Activated T-cell treated with anti-CD3 and anti-CD28 coated beads for 1 hour (primary cell): ENCODE data around the gene PCGF3.
A peak's percentile ranks its signal among the peaks of the same experiment; 100 is the strongest.

Experiments
- DNase-seq: peaks from one replicate; pipeline ENCODE4 v3.0.0-alpha.2; 2020; ENCODE audit warnings: low read depth

PCGF3 gene

DNA sequence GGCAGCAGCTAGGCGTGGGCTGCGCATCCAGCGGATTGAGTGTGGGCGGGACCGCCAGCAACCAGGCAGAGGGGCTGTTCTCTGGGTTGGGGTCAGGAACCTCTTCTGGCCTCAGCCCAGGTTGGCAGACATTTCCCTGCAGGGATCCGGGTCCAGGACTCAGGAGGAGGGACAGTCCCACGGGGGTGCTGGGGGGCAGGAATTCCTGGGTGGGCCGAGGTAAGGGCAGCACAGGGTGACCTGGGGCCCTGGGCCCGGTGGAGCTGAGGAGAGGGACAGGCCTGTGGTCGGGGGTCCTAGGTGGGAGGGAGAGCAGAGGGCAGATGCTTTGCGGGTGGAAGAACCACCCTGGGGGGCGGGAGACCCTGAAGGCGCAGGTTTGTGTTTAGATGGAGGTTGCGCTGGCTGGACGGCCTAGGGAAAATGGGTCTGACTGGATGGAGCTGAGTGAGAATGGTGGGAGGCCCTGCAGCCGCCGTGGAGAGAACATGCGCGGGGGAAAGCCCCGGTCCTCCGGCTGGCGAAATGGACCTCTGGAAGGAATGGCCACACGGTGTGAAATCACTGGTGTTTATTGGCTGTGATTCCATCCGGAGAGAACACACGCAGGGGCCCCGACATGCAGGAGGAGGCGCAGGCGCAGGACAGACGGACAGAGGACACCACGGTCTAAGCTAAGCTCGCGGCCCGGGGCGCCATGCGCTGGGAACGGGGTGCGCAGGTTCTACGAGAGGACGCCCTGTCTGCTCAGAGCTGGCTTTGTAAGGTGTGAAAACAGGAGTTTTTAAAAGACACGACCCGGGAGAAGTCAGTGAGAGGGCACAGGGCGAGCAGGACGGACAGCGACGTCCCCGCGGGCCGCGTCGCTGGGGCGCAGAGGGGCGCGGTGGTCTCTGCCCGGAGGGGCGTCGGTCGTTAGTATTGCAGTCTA lies 79.0 kb downstream of the PCGF3 start:
- DNase-seq, result no peak

DNA sequence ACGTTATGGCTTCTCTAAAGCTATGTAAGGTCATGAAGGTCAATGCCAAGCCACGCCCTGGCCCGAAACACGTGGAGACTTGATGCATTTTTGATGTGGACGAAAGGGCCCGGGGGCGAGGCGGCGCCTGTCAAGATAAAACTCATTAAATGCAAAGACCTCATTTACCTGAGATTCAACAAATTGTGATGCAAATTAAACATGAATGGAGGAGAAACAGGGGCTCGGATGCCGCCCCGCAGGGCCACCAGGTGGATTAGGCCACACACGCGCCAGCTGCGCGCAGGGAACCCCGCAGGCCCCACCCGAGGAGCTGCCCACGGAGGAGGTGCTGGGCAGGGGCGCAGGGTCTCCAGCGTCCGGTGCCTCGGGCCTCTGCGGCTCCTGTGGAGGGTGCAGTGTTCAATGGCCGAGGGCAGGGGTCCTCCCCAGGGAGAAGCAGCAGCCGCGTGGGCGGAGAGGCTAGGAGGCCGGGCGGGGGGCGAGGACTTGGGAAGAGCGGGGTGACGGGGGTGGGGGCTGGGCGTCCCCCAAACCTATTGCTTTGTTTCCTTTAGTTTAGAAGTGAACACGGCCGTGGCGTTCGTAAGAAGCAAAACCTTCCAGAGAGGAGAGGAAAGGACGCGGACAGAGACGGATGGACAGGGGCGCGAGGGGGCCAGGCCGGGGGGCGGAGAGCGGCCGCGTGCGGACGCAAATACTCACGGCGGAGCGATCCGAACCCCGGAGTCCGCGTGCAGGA lies 79.9 kb downstream of the PCGF3 start:
- DNase-seq, result no peak

GRCh38 chr4:786074-786741 lies 80.6 kb downstream of the PCGF3 start:
- no peak for DNase-seq

- DNase-seq, result no peak
These were observed 81.2 kb downstream of the PCGF3 start for GRCh38 chr4:786861-787300.

DNA sequence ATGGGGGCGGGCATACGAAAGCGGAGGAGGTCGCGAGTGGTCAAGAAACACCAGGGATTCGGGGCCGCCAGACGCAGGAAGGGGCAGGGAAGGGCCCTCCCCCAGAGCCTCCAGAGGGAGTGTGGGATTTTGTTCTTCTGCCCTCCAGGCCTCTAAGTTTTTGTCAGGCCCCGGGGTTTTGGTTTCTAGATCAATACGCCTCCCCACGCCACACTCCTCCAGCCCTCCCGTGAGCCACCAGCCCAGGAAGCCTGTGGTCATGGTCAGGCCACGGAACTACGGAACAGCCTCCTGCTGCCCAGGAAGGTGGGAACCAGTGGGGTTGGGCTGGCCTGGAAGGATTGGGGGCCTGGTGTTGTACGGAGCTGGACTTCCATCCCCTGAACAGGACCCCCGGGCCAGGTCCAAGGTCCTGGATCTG lies 81.9 kb downstream of the PCGF3 start:
- DNase-seq, result no peak

DNA sequence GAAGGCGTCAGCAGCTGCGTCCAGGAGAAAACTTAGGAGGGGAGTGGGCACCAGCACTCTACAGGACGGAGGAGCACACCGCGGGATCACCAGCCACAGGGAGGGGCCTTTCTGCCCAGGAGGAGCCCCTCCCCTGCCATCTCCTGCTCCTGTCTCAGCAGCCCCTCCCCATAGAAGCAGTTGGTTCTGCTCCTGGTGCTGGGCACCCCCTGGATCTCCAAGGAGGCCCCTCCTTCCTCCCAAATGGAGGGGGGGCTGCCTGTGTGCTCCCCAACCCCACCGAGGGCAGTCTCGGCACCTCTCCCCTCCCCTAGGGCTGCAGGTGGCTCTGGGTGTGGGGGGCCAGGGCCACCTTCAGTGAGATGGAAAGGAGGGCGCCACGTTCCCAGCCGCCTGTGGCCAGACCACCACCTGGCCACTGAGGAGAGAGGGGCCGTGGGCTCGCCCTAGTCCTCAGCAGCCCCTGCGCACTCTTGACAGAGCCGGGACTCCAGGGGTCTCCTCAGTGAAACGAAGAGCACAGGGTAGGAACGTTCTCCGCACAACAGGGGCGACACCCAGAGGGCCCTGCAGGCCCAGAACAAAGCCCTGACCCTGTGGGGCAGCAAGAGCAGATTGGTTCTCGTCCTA lies 82.5 kb downstream of the PCGF3 start:
- no peak for DNase-seq

GRCh38 chr4:788636-789297 lies 83.1 kb downstream of the PCGF3 start:
- no peak for DNase-seq

DNA sequence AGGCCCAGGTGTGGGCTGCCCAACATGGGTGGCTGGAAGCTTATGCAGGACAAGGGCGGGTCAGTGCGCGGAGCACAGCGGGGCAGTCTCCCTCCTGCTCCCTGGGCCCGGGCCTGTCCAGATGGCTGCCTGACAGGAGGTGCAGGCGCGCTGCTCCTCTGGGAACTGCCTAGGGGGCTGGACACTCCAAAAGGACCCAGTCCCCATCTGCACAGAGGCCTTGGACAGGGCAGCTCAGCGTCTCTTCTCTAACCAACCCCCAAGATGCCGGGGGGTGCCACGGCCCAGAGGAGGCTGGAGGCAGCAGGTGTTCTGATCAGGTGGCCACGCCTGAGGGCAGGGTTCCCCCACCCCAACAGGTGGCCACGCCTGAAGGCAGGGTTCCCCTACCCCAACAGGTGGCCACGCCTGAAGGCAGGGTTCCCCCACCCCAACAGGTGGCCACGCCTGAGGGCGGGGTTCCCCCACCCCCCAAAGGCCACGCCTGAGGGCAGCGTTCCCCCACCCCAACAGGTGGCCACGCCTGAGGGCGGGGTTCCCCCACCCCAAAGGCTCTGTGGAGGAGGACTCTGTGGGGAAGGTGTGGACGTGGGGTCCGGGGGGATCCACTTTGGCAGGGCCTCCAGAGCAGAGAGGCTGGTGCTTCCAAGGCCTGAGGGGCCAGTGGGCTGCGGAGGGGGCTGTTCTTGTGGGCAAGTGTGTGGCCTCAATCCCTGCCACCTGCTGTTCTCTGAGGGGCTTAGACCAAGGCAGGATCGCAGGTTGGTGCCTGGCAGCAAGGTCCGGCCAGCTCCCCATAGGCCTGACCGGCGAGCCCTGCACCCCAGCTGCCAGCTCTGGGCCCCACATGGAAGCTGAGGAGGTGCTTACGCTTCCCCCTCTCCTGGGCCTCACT lies 84.2 kb downstream of the PCGF3 start:
- DNase-seq, result no peak

DNA sequence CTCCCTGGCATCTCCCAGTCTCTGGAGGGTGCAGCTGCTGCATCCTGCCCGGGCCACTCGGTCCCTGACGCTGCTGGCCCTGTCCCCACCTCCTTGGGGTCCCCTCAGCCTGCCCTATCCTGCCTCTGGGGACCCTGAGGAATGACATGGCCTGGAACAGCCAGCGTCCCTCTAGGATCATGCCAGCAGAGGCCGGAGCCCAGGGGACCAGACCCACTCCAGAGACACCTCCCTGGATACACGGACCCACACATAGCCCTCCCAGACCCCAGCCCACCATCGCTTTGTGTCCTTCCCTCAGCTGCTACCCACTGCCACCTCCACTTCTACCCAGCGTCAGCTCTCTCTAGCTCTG lies 84.8 kb downstream of the PCGF3 start:
- DNase-seq, result no peak

GRCh38 chr4:791252-791897 lies 85.7 kb downstream of the PCGF3 start:
- DNase-seq, result no peak

GRCh38 chr4:791898-792625 lies 86.4 kb downstream of the PCGF3 start:
- DNase-seq, result peak; percentile 14

- no peak for DNase-seq
These were observed 87.0 kb downstream of the PCGF3 start for GRCh38 chr4:792626-793092.

GRCh38 chr4:793093-793861 lies 87.6 kb downstream of the PCGF3 start:
- DNase-seq, result no peak

DNA sequence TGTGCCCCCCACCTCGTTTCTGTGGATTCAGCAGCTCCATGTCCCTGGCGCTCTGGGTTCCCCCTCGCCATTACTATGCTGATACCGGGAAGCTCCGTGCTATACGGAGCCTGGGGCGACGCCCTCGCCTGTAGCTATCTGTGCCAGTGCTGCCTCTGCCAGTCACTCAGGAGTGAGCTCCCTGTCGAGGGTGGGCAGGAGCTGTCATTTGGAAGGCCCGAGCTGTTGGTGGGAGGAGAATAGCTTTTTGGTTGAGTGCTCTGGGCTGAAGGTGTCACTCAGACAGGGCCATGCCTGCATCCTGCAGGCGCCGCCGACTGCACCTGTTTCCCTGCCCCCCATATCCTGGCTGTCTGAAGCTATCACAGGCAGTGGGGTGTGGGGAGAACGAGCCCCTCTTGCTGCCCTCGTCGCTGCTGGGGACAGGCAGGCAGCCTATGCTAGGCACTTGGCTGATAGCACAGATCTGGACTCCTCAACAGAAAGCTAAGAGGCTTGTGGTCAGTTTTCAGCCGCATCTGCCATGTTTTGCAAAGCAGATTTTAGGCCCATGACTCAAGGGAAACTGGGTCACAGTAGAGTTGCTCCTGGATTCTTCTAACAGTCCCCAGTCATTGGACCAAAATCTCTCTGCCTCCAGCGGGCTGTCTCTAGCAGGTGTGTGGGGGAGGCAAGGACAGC lies 88.4 kb downstream of the PCGF3 start:
- DNase-seq, result no peak

DNA sequence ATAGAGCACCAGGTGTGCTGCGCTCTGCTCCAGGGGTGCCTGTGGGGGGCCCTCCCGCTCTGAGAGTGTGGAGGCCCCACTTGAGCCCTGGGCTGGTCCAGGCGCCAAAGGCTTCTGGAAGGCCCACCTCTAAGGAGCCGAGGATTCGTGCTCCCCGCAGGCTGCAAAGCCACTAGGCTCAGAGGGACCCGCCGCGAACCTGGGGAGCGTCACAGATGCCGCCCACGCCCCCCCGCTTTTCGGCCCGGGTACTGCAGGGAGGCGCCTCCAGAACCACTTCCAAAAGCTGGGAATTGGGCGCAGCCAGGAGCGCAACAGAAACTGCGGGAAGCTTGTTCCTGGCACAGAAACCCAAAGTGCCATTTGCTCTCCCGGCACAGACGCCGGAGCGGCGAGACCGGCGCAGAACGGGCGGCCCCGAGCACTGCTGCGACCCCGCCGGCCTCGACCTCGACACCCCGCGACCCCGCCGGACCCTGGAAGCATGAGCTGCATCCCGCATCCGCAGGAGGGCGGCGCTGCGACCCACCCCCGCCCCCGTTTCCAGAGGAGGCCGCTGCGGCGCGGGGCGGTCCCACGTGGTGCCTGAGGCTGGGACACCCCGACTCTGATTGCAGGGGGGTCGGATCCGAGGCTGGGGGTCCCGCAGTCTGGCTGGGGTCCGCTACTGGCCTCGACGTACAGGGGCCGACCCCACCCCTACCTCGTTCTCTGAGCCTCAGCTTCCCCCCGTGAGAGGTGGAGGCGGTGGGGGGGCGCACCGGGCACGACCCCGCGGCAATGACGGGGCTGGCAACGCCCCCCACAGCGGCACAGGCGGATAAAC lies 89.5 kb downstream of the PCGF3 start:
- DNase-seq, result no peak

GRCh38 chr4:795726-796119 lies 90.1 kb downstream of the PCGF3 start:
- DNase-seq, result no peak

DNA sequence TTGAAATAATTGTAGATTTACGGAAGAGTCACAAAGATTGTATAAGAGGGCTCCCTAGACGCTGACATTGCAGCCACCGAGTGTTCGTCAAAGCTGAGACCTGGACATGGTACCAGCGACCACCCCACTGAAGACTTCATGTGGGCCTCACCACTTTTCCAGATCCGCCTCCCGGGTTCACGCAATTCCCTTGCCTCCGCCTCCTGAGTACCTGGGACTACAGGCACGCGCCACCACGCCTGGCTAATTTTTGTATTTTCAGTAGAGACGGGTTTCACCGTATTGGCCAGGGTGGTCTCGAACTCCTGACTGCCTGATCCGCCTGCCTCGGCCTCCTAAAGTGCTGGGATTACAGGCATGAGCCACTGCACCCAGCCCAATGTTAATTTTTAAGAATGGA lies 90.6 kb downstream of the PCGF3 start:
- DNase-seq, result no peak
